Measurements from ENCODE around the gene GNAT2.

GNAT2 gene

DNA sequence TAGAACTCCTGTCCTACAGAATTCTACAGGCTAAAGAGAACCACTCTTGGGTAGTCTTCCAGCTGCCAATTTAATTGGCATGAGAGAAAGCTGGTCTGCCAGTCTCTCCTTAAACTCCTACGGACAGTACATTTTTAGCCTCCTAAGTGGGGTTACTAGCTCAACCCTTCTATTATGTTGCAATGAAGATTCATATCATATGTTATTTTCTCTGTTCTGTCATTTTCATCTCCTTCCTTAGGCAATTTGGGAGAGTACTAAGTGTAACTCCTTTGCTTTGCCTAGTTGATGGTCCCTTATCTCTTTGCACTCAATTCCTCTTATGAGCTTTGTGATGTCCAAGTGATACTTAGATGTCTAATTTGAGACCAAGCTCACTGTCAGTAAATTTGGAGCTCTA is 14.0 kb downstream of the GNAT2 start:
- no peak for DNase-seq

DNA sequence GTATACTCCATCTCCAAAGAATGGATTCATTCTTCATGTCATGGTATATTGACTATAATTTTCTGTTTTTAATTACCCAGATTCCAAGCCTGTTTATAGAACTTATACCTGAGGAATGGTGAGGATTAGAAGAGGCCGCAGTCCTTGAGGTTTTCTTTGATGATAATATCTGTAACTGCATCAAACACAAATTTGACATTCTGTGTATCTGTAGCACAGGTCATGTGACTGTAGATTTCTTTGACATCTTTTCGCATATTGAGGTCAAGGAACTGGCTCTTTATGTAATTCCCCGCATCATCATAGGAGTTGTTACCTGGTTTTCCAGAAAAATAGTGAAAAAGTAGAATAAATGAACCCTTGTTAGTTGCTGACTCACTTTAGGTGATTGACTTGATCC is 16.2 kb downstream of the GNAT2 start:
- no peak for DNase-seq

DNA sequence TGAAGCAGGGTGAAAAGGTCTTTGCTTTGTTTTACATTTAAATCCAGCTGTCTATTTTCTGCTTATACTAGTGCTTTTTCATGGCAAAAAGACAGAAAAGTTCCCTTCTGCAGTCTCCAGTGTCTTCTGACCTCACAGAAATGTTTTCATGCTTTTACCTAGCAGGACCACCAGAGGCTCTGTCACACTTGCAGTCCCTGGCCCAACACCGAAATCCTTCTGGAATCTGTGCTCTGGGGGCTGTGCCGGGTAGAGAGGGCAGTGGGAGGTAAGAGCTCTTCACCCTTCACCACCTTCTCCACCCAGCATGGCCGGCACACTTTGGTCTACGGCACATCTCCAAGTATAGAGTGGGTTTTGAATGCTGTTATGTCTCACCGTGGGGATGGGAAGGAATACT is 20.8 kb downstream of the GNAT2 start:
- no peak for DNase-seq

DNA sequence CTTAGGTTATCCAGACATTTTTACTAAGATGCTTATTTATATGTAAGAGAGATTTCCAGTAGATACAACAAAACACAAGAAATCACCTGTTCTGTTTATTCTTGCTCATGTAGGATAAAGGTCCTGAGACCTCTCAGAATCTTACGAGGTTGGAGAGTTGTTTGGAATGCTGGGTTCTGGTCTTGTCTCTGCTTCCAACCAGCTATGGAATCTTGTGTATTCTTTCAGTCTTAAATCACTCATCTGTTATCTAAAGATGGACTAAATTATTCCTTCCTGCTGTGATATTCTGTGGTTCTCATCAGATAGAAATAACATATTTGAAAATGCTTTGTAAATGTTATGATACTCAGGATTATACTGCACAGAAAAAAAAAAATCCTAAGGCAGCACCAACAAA is 21.3 kb downstream of the GNAT2 start:
- no peak for DNase-seq

DNA sequence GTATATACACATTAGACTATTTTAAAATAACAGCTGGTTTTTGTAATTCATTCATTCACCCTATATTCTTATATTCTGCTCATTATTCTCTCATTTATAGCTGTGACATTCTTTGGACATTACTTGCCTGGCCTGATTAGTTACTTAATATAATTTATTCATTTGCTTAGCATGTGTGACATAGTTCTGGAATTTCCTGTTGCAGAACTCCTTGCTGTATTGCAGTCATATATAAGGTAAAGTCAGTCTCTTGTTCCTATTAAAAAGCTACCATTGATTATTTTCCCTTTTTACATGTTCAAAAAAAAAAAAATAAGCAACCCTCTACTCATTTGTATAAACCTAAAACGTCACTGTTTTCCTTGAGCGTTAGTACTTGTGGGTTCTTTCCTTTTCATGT is 23.9 kb downstream of the GNAT2 start:
- DNase-seq: no peak

DNA sequence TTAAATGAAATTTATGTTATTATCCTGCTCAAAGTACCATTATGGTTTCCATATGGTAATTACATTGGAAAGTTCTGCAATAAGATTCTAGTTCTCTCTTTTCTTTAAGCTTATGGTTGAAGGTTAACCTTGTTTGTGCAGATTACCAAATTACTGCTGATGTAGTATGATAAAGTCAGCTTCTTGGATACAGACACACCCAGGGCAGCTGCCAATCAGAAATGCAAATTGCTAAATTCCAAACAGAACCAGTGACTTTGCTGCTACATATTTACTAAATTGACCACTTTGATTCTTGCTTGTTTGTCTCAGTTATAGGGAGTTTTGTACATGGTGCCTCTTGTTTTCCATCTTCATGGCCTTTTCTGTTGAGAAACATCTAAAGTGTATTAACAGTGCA is 26.5 kb downstream of the GNAT2 start:
- DNase-seq: no peak

DNA sequence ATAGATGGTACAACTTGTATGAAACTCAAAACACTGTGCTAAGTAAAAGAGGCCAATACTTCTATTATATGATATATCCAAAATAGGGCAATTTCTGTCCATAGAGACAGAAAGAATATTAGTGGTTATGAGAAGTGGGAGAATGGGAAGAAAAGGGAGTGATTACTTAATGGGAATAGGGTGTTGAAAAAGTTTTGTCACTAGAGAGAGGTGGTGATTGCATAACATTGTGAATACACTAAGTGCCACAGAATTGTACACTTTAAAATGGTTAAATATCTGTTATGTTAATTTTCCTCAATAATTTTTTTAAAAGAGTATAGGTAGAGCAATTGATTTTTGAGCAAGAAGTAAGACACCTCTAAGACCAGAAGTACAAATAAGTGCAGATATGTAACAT is 29.7 kb downstream of the GNAT2 start:
- no peak for DNase-seq

DNA sequence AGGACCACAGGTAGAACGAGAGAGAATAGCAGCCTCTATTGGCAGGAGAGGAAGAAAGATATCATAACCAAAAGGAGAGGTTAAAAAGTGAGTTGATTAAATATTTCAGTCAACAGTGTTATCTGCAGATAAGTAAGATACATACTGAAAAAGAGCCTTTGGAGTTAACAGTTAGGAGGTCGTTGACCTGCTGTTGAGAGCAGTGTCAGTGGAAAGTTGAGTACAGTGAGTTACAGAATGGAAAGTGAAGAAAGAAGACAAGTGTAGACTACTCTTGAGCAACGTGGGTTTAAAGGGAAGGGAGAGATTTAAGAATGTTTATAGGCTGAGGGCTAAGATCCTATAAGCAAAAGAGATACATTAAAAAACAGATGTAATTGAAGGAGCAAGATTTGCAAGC is 30.2 kb downstream of the GNAT2 start:
- DNase-seq: no peak

DNA sequence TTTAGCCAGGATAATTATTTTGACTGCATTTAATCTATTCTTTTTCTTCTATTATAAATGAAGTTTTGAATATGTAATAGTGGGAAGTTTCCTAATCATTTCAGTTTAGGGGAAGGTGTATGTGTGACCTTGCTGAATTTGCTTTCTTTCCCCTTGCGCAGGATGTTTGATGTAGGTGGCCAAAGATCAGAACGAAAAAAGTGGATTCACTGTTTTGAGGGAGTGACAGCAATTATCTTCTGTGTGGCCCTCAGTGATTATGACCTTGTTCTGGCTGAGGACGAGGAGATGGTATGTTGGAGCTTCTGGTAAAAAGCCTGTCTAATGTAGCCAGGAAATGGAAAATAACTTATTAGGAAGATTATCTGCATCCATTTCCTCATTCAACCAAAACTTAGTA is 33.4 kb downstream of the GNAT2 start:
- DNase-seq: no peak

DNA sequence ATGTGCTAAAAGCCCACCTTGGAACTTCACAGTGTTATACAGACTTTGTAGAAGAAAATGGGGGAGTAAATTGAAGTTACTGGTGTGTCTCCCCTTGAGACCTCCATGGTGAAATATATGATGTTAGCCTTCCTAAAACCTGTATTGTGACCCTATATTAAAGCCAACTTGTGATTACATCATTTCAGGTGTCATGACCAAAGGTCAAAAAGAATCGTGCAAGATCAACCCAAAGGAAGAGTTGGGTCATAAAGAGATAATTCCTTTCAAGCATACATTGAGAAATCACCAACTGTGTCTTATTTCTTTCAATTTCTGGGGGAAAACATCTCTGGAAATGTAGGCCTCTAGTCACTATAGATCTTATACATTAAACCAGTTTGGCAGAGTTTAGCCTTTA is 34.6 kb downstream of the GNAT2 start:
- no peak for DNase-seq

DNA sequence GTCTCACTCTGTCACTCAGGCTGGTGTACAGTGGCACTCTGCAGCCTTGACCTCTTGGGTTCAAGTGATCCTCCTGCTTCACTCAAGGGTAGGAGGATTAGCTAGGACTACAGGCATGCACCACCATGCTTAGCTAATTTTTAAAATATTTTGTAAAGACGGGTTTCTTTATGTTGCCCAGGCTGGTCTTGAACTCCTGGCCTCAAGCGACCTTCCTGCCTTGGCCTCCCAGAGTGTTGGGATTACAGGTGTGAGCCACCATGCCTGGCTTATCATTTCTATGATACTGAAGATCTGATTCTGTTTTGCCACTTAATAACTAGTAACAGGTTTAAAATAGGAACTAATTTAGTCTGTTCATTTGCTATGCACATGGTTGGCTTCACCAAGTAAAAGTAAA is 37.4 kb downstream of the GNAT2 start:
- no peak for DNase-seq

DNA sequence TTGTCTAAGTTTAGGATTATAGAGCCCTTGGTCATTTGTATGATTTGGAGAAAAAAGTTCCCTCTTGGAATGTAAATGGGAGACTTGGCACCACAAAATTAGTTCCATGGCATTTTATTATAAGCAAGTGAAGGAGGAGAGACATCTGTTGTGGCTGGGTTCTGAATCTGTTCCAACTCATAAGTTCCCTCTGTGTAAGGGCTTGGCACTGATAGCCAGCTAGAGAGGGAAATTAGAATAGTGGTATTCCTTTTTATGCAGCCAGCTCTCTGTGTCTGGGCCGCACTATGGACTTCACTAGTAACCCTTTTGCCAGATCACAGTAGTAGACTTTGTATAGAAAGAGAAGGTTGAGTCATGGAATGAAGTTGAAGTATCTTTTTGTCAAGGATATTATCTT is 39.9 kb downstream of the GNAT2 start:
- DNase-seq: no peak

DNA sequence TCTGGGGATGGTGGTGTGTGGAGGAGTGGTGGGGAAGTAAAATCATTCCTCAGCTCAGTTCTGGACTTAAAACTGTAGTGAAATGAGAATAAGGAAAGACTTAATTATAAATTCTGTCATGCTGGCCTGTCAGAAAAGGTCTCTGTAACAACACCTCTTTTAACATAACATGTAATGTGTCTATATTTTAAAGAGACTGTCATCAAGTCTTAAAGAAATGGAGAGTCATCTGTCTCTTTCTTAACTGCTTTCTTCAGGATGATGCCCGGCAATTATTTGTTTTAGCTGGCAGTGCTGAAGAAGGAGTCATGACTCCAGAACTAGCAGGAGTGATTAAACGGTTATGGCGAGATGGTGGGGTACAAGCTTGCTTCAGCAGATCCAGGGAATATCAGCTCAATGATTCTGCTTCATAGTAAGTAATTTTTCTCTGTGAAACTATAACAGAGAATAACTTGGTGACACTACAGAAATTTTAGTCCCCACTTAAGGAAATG is 40.4 kb downstream of the GNAT2 start:
- DNase-seq: no peak

DNA sequence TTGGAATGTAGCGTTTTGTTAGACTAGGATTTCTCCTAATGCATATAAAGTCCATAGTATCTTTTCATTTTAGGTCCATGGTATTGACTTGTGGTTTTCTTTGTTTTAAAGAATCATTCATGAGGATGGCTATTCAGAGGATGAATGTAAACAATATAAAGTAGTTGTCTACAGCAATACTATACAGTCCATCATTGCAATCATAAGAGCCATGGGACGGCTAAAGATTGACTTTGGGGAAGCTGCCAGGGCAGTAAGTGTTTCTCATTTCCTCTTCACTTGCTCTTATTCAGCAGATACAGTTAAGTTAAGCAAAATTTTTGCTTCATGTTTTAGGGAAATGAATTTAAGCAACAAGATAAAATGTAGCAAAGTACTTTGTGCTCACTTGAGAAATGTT is 45.6 kb downstream of the GNAT2 start:
- DNase-seq: no peak

DNA sequence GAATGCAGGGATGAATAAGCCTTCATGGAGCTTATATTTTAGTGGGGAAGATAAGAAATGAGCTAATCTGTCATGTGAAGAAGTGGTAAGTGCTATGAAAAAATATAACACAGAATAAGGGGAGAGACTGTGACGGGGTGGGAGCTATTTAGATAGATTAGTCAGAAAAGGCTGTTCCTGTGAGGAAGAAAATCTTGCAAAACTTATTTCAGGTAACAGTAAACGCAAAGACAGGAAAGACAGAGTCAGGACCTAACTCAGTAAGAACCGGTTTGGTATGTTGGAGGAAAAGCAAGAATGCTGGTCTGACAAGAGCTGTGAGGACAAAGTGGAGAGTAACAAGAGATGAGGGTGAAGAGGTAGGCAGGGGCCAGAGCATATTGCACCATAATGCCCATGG is 49.0 kb downstream of the GNAT2 start:
- no peak for DNase-seq

DNA sequence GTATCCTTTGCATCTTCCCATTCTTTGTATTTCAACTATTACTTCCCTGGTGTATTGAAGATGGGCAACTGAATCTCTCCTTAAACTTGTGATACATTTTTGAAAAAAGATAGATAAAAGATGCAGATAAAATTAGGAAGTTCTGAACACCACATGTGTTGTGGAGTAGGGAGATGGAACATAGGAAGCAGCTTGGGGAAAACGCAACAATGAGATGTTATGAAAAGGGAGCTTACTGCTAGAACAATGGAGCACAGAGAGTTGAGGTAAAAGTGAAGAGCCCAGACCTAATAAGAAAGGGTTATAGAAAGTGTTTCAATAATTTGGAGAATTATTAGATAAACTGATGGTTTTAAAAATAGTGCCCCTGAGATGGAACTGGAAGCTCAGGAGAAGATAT is 50.1 kb downstream of the GNAT2 start:
- no peak for DNase-seq

DNA sequence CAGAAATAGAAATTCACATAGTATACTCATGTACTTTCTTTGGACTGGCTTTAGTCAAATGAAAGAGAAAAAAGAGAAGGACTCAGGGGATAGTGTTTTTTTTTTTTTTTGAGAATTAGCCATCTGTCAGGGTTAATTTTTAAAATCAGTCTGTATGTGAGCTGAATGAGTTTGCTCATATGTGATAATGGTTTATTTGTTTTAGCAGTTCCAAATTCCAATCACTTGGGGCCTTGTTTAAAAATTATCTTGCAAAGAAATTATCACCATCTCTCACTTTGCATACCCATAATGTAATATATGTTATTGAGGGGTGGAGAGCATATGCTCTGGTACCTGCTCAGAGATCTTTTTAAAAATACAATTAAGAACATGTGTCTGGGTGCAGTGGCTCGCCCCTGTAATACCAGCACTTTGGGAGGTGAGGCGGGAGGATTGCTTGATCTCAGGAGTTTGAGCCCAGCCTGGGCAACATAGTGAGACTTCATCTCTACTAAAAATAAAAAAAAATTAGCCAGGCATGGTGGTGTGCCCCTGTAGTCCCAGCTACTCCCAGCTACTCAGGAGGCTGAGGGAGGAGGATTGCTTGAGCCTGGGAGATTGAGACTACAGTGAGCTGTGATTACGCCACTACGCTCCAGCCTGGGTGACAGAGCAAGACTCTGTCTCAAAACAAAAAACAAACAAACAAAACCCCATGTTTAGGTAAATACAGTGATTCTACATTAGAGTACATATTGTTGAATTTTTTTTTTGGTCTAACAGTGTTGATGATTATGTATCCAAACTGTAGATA is 51.3 kb downstream of the GNAT2 start:
- DNase-seq: no peak

DNA sequence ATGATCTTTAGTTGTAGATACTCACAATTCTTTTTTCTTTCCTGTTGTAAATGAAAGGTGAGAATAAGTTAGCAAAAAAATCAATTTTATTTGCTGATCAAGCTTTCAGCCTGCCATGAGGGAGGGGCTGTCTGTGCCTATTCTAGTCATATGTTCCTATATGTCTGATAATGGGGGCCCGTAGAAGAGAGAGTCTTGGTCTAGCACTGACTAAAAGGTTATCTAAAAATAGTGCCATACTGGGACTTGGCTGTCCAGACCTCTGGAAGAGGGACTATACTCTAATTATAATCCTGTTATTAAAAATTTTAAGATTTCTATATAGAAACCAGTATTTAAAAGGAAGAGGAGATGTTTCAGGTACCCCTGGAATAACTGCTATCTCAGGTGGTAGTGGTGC is 52.4 kb downstream of the GNAT2 start:
- no peak for DNase-seq

DNA sequence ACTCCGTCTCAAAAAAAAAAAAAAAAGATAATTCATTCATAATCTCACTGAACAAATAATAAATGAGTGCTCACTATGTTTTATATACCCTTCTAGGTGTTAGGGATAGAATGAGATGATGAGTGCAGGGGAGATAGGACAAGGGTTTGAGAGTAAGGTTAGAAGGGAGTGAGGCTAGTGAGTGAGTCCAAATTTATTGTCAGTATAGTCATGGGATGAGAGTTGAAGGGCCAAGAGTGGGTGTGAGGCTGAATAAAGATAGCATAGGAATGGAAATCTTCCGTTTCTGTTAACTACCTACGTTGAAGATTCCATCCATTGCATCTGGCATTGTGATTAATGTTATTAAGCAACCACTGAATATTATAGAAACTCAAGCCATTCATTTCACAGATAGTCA is 54.2 kb downstream of the GNAT2 start:
- no peak for DNase-seq

DNA sequence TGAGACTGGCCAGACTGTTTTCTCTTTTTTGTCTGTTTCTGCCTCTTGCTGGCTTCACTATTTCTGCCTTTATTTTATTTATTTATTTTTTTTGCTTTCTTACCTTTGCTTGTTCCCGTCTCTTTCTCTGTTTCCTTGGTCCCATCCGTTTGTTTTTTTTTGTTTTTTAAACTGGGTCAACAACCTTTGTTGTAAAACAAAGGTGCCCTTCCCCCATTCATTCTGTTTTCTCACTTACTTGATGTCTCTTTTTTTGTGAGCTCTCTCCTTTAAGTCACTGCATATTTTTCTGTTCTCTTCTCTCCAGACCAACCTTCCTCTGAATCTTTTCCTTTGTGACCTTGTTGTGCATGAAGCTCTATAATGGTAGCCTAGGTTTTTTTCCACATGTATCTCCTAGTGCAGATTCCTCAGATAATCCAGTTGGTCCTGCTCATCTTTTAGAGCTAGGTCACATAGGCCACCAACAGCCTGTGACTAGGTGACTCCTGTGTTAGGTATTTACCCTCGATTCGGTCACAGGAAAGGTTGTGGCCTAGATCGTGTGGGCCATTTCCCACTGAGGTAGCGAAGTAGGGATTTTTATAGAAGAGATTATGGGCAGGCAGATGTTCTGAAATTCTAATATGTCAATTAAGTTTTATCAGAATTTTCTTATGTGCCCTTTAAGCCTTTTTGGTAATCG is 55.1 kb downstream of the GNAT2 start:
- no peak for DNase-seq

DNA sequence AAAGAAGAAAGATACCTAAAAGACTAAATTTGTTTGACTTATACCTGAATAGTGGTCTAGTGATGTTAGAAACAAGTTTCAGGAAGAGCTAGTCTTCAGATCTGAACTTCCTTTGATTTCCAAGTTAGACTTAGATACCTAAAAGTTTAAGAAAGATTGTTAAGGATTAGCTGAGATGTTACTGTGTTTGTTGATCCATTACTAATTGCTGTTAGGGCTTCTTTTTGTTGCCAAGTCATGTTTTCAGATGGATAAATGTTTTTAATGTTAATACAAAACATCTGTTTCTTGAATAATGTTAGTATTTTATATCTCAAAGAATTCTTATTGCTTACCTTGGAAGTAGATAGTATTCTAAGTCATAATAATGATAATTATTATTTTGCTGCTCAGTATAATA is 59.4 kb downstream of the GNAT2 start:
- no peak for DNase-seq

DNA sequence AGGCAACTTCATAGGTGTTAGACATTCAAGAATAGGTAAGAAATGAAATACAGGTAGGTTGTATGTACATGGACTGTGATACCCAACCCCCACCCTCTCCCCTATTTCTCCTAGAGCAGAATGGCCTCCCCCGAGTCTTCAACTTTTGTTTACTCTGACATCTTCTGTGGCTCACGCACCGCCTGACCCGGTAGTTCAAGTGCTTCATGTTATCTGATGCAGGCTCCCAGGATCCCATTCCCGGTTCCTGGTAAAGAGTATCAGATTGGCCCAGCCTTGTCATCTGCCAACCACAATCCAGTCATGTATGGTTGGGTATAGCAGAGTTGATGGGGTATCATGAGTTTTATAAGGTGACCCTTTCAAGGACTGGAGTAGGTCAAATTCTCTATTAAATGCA is 61.9 kb downstream of the GNAT2 start:
- no peak for DNase-seq

DNA sequence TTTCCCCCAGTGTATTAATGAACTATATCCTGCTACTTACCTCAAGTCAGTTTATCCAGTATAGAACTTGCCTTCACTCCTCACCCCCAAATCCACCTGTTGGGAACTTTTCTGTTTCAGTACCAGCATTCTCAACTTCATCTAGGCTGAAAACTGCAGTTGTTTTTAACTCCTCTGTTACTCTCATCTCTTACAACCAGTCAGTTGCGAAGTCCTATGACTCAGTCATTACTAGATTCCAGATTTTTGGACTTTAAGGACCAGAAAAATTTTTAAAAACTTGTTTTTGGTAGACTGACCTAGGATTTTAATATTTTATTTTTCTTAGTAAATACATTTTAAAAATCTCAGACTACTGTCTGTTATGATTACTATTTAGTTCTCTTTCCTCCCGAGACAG is 62.9 kb downstream of the GNAT2 start:
- DNase-seq: no peak
